Measurements from ENCODE around the gene EHD3.

EHD3 gene

DNA sequence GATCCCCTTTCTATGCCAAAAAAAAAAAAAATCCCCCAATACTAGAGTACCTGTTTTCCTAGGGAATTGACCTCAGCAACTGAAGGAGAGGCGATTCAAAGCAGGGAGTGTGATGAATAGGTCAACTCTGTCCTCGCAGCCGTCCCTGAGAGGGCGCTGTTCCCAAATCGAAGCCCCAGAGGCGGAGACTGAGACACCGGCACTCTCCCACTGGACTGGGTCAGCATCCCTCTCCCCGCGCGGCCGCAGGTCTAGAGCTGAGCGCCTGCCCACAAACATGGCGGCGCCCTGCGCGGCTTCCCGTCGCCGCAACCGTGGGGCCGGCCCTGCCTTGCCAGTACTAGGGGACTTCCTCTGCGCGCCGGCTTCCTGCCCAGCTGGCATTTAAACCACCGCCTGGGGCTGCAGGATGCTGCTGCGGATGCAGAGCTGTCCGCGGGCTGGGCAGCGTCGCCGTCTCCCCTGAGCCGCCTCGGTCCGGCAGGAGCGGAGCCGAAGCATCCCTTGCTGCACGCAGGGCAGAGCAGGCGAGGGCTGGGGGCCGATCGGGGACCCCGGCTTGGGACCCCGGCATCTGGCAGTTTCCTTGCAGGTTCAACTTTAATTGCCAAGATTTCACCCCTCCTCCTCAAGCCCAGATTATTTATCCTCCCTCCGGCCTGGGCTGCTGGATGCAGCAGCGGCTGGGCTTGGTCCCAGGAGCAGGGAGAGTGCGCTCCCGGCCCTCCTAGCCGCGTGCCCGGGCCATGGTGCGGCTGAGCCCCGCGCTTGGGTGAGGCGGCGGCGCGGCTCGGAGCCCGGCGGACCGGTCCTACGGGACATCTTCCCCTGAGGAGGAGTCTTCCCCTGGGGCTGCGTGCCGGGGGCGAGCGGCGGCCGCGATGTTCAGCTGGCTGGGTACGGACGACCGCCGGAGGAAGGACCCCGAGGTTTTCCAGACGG lies at the start of gene EHD3:
TSS of gene EHD3 (plus strand) at position 412 of the 942 bp plus-strand sequence. CDS start at position 882, 470 bp downstream.
- peak; percentile 45 to 66 for DNase-seq (ENCODE audit: low read depth in 1 of 2, low spot score in 1 of 2)

DNA sequence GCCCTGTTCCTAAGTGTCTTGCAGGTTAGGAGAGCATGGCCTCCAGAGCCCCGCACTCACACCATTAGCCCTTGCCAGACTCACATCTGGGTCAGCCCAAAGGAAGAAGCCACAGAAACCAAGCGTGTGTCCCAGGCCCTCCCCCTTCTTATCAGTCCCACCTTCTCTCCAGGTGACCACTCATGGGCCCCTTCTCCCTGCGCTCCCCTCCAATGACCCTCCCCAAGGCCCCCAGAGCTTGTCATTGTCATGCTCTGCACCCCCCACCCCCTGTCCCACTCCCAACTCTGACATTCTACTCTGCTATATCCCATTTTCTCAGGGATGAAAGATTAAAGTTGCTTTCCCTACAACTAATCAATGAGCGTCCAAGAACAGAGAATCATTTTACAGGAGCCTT lies 46.8 kb upstream of the EHD3 start:
- no peak for DNase-seq (ENCODE audit: low read depth in 1 of 2, low spot score in 1 of 2)

DNA sequence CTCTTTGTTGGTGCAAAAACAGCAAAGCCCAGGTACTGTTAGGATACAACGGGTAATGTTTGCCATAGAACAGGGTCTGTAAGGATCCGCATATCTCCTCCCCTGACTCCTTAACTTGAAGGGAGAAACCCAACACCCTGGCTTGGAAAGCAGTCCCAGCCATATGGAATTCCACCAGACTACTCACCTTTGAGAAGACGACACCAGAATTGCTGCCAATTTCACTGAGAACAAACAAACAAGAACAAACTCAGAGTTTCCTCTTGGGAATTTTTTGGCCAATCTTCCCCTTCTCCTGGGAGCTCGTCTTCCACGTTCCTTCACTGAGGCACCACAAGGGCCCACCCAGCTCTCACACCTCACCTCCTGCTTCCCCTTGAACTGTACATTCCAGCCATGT lies 45.8 kb upstream of the EHD3 start:
- no peak for DNase-seq (ENCODE audit: low read depth in 1 of 2, low spot score in 1 of 2)

DNA sequence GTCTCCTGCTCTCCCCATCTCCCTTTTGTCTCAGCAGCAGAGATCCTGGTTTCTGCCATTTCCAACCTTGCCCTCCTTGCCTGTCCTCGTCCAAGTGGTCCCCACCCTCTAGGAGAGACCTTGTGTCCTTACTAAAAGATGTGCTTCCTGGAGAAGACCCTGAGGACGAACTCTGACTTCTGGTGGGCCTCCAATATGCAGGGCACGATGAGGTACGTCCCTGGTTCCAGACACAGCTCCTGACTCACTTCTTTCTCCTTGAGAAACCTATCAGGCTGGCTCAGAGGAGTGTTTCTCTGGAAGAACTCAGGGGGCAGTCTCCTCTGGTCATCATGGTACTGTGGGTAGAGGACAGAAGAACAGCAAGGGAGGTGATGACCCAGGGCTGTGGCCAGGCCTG lies 44.8 kb upstream of the EHD3 start:
- no peak for DNase-seq (ENCODE audit: low read depth in 1 of 2, low spot score in 1 of 2)

DNA sequence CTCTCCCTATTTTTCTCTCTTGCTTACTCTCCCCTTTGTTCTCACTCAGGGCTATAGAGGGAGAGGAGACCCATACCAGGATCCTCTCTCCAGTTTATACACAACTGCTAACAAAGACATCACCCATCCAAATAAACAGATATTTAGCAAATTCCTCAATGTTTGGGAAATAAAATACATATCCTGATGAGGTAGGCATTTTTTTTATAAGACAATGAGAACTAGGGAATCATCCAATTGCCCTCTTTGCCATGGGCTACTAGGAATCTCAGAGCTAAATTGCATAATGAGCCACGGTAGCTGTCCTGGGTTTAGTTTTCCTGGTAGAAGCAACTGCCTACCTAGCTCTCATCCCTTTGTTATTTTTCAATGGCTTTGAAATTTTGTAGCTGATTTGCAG lies 43.8 kb upstream of the EHD3 start:
- no peak for DNase-seq (ENCODE audit: low read depth in 1 of 2, low spot score in 1 of 2)

DNA sequence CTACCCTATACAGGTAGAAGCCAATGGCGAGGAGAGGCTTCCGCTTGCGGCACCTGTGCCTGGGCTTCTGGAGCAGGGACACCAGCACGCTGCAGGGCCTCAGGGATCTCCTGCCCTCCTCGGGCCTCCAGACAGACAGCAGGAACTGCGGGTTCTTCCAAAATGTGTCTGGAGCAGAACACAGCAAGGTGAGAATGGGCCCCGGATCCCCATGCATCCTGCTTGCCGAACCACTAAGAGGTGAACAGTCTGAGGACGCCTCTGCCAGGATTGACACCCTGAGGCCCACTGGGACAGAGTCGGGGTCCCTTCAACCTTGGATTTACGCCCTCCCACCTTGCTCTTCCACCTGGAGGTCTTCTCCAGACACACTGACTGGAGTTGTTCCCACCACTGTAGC lies 42.0 kb upstream of the EHD3 start:
- DNase-seq (ENCODE audit: low read depth in 1 of 2, low spot score in 1 of 2) = no peak

DNA sequence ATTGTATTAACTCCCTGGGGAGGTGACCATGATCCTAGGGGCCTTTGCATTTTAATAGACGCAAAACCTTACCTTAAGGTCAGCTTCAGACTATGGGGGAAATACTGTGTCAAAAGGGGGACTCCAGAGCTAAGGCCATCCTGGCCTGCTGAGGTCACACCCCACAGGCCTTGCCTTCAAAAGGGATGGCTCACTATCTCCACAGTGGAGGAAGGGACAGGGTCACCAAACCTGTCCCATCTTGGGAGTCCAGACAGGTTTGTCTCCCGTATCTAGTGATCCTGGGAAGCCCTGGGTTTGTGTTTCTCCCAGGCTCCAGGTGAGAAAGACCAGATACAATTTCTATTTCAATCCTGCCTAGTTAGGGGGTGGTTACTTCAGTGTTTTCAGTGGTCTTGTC lies 41.6 kb upstream of the EHD3 start:
- DNase-seq (ENCODE audit: low read depth in 1 of 2, low spot score in 1 of 2) = no peak

DNA sequence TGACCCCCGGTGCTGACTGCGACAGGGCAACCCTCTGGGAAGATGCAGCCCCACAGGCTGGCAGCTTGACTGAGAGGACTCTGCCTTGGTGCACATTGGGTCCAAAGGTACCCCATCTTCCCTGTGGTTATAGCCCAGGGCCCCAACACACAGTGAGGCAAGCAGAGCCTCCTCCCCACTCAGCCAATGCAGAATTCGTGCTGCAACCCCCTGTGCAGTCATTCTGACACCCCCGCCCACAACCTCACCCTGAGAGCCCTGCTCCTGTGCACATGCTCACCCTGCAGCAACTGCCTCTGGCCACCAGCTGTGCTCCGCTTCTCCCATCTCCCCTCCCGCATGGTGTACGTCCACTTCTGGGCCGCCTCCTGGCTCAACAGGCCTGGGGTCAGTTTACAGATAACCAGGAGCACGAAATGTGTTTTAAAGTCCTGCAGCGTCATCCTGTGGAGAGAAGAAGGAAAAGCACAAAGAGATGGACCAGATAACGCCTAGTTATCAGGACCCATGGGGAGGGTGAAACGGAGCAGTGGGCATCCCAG lies 41.0 kb upstream of the EHD3 start:
- no peak for DNase-seq (ENCODE audit: low read depth in 1 of 2, low spot score in 1 of 2)

DNA sequence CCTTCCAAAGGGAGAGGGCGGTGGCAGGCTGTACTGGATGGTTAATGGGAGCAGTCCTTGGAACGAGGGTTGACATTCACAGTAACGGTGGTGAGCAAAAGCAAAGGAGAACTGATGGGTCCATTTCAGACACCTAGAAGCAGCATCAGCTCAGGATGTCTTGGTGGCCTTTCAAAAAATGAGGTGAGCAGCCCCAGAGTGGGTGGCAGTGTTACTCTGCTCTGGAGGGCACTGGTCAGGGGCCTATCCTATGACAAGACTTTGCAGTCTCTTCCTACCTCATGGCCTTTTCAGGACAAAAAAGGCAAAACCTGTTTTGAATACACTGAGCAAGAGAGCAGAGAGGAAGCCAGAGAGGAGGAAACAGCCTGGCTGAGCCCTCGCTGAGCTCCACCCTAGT lies 40.1 kb upstream of the EHD3 start:
- no peak for DNase-seq (ENCODE audit: low read depth in 1 of 2, low spot score in 1 of 2)

DNA sequence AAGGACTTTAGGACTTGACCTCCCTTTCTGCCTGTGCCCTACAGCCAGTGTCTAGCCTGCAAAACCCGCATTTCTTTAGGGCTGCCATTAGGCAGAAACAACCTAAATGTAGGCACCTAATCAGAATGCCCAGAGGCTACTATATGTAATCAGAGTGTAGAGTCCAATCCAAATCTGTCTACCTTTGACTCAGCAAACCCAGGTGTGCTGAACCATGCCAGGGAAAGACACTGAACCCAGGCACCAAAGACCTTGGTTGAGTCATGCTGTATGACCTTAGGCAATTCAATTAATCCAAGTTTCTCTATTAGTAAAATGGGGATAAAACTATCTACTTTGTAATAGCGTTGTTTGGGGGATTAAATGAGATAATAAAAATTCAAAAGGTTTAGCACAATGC lies 37.3 kb upstream of the EHD3 start:
- no peak for DNase-seq (ENCODE audit: low read depth in 1 of 2, low spot score in 1 of 2)

DNA sequence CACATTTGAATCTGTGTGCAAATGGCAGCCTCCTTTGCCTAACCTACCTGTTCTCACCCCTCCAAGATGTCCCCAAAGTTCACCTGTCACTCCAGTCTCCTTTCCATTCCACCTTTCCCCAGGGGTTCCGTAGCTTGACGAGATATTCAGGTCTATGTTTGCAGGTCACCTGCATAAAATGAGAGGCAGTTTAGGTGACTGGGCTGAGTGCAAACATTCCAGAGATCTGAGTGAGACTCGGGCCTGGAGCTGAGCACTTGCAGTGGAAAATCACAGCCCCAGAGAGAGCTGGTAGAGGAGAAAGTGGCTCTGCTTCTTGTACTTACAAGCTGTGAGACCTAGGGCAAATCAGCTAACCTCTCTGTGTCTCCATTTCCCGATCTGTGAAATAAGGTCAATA lies 36.8 kb upstream of the EHD3 start:
- no peak for DNase-seq (ENCODE audit: low read depth in 1 of 2, low spot score in 1 of 2)

DNA sequence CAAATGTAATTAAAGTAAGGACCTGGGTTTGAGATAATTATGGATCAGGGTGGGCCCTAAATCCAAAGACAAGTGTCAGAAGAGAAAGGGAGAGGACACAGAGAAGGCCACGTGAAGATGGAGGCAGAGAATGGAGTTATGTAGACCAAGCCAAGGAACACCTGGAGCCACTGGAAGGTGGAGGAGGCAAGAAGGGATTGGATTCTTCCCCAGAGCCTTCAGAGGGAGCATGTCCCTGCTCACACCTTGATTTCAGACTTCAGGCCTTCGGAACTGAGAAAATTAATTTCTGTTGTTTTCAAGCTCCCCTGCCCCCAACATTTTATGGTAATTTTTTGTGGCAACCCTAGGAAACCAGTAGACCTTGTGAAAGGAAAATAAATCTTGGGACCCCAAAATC lies 36.3 kb upstream of the EHD3 start:
- DNase-seq (ENCODE audit: low read depth in 1 of 2, low spot score in 1 of 2) = no peak

DNA sequence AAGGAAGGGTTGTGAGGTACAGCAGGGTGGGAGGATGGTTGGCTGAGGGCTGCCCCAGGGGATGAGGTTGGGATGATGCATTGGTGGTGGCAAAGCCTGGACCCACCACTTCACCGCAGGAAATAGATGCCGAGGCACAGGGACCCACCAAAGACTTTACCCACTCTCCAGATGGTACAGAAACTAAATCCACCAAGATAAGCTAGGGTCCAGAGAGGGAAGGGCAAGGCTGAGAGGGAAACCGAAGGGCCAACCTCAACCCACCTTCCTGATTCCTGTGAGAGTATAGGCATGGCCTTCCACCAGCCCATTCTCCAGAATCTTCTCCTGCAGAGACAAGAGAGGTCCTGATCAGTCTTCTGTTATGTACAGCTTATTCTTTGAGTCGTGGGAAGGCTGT lies 34.7 kb upstream of the EHD3 start:
- DNase-seq (ENCODE audit: low read depth in 1 of 2, low spot score in 1 of 2) = no peak

DNA sequence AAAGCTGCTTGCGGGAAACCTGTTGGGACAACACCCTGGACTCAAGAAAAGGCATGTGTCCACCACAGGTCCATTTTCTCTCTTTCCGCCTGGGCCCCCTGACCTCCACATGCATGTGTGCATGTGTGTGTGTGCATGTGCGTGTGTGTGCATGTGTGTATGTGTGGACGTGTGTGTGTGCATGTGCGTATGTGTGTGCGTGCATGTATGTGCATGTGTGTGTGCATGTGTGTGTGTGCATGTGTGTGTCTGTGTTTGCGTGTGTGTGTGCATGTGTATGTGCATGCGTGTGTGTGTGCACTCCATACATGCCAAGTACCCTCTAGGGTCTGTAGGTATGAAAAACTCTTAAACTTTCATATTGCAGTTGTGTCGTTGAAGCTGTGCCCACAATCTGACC lies 33.0 kb upstream of the EHD3 start:
- no peak for DNase-seq (ENCODE audit: low read depth in 1 of 2, low spot score in 1 of 2)

DNA sequence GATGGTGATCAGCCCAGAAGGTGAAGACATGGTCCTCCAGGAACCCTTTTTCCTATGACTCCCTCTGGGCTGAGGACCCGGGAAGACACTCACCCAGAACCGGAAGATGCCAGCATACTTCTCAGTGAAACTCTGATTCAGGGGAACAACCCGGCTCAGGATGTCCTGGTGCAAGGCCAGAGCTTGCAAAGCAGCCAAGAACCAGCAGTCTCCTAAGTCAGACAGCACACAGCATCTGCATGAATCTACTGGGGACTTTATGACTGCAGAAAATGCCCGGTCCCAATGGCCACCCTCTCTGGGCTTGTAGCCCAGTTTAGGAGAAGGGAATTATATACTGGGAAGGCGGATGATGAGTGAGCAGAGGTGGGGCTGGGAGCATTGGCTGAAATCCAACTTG lies 31.9 kb upstream of the EHD3 start:
- DNase-seq (ENCODE audit: low read depth in 1 of 2, low spot score in 1 of 2) = no peak

DNA sequence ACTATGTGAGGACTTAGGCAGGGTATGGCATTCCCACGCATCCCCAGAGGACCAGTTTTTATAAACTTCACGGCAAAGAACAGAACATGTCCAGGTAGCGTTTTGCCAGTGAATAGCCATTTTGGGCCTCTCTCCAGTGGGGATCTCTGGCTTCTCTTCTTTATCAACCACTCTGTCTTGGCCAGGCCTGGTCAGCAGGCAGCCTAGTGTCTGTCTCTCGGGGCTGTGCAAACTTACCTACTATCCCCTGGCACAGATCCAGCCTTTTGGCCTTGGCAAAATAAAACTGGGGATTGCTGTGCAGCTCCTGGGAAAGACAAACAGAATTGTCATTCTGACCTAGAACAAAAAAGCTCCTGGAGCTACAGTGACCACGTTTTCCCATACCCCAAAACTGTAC lies 31.1 kb upstream of the EHD3 start:
- DNase-seq (ENCODE audit: low read depth in 1 of 2, low spot score in 1 of 2) = no peak

DNA sequence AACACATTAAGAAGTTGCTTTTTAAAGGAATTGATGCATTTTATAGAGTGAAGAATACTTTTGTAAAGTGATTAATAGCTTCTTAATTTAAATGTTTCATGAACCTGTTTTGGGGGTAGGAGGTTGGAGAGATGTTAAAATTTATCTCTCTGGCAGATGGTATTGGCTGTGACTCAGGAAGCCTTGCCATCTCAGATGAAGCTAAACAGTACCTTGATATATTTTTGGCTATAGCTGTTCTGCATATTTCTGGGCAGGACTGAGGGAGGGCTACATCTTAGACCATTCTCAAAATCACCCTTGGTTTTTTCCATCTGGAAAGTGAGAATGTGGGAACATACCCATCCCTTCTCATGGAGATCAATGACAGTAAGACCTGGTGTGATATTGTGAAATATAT lies 30.0 kb upstream of the EHD3 start:
- no peak for DNase-seq (ENCODE audit: low read depth in 1 of 2, low spot score in 1 of 2)

DNA sequence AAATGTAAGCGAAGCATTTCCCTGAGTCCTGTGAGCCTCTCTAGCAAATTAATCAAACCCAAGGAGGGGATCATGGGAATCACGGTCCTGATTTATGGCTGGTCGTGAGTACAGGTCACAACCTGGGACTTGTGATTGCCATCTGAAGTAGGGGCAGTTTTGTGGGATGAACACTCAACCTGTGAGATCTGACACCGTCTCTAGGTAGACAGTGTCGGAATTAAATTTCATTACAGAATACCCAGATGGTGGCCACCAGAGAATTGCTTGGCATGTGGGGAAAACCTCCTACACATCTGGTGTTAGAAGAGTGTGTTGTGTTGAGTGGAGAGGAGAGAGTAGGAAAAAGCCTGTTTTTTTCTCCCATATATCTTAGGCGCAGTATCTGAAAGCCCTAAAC lies 29.2 kb upstream of the EHD3 start:
- no peak for DNase-seq (ENCODE audit: low read depth in 1 of 2, low spot score in 1 of 2)

DNA sequence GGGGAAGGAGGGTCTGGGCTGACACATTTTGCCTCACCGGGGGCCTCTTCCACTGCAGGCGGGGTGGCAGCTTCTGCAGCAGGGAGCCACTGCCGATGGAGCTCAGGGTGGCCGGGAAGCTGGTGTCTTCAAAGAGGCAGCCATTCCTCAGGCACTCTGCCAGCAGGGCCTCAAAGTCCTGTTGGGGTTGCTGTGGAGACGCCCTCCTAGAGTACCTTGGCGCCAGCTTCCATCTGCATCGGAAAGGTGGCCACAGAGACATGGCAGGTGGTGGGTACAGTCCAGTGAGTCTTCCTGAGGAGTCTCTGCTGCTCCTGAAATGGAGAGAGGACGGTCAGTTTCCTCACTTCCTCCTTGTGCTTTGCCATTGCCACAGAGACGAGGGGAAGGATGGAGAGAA lies 28.8 kb upstream of the EHD3 start:
- DNase-seq (ENCODE audit: low read depth in 1 of 2, low spot score in 1 of 2) = no peak

DNA sequence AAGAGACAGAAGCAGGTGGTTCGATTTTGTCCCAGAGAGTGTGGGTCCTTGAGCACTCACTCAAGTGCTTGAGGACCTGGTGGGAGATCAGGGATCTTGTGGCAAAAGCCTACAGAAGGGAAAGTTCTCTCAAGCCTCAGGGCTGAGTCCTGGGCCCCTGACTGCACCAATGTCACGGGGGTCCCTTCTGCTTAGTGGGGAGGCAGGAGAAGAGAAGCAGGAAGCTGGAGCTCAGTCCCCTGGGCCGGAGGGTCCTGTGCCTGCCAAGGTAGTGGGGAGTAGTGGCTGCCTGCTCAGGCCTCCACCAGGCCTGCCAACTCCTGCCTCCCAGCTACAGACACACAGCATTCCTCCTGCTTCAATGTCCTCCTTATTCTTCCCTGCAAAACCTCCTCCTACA lies 28.3 kb upstream of the EHD3 start:
- no peak for DNase-seq (ENCODE audit: low read depth in 1 of 2, low spot score in 1 of 2)

DNA sequence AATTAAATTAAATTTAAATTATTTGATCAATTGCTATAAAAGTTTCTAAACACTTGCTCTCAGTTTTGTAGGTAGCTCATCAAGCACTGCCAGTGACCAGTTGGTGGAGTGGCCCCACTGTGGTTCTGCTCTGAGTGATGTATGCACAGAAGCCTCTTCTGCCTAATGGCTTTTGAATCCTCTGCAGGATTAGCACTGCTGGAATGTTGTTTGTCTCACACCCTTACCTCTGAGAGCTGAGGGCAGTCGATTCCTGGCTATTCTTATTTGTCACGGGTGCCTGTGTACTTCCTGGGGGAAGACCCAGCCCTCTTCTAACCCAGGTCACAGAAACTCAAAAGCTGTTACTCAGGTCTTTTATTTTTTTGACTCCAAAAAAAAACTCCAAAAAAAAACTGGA lies 26.2 kb upstream of the EHD3 start:
- no peak for DNase-seq (ENCODE audit: low read depth in 1 of 2, low spot score in 1 of 2)

DNA sequence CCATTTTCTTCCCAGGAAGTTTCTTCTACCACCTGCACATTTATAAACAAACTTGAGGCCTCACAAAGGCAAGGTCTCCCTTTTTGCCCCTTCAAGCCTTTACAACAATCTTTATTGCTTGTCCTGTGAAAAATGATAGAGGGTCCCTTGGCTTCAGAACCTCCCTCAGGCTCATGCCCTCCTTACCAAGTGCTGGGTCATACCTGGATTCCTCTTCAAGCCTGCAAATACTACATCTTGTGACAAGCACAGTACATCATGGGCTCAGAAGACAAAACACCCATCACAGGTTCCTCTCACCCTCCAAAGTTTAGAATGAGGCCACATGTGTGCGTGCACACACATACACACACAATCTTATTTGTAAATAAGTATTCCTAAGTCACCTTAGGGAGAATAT lies 25.7 kb upstream of the EHD3 start:
- no peak for DNase-seq (ENCODE audit: low read depth in 1 of 2, low spot score in 1 of 2)

All from stimulated activated CD4-positive, alpha-beta T cell treated with anti-CD3 and anti-CD28 coated beads, Interleukin-15, amount 100 ng/mL, for 1 hour (primary cell).